GM19397 (cell line): ENCODE results near the gene RPL10.

Source experiments
- ATAC-seq: cut with Tn5 transposase; IDR thresholded peaks from one replicate; pipeline ENCODE4 v1.9.1; 2021; ENCODE audit warnings: mild to moderate bottlenecking, moderate library complexity; ENCODE audit not compliant: unreplicated experiment

Gene RPL10

GRCh38 chrX:154360155-154360713 is 37.9 kb upstream of the RPL10 start:
- no peak for ATAC-seq

- ATAC-seq = no peak
Observed at GRCh38 chrX:154362085-154362742, 36.0 kb upstream of the RPL10 start.

- ATAC-seq = no peak
Observed at GRCh38 chrX:154363706-154364439, 34.3 kb upstream of the RPL10 start.

GRCh38 chrX:154365052-154365600 is 33.1 kb upstream of the RPL10 start:
- no peak for ATAC-seq

- ATAC-seq = no peak
Observed at GRCh38 chrX:154365997-154366665, 32.0 kb upstream of the RPL10 start.

- ATAC-seq = no peak
Observed at GRCh38 chrX:154366666-154367055, 31.5 kb upstream of the RPL10 start.

GRCh38 chrX:154367474-154368308 is 30.5 kb upstream of the RPL10 start:
- ATAC-seq = no peak

GRCh38 chrX:154368630-154369448 is 29.3 kb upstream of the RPL10 start:
- ATAC-seq = no peak

GRCh38 chrX:154369449-154370299 is 28.5 kb upstream of the RPL10 start:
- ATAC-seq = no peak

GRCh38 chrX:154370300-154371016 is 27.7 kb upstream of the RPL10 start:
- no peak for ATAC-seq

GRCh38 chrX:154371017-154371788 is 27.0 kb upstream of the RPL10 start:
- ATAC-seq = peak; percentile 62

- ATAC-seq = no peak
Observed at GRCh38 chrX:154371789-154372300, 26.3 kb upstream of the RPL10 start.

GRCh38 chrX:154372612-154373022 is 25.6 kb upstream of the RPL10 start:
- ATAC-seq = no peak

- no peak for ATAC-seq
Observed at GRCh38 chrX:154373340-154374306, 24.6 kb upstream of the RPL10 start.

- ATAC-seq = no peak
Observed at GRCh38 chrX:154374313-154375155, 23.6 kb upstream of the RPL10 start, which contains the start of gene FLNA. Gene FLNA (minus strand): TSS chrX:154374634. CDS start chrX:154371245, 3,389 bp downstream.
